NOMO-1 treated with DMSO at 0.1 percent for 48 hours (cell line): ENCODE results near the gene STARD13.
A peak's percentile ranks its signal among the peaks of the same experiment; 100 is the strongest.

Experiments
- DNase-seq: peaks from one replicate; lab custom pipeline; 2025; ENCODE audit not compliant: unreplicated experiment; lab: John Stamatoyannopoulos, UW

The STARD13 gene

DNA sequence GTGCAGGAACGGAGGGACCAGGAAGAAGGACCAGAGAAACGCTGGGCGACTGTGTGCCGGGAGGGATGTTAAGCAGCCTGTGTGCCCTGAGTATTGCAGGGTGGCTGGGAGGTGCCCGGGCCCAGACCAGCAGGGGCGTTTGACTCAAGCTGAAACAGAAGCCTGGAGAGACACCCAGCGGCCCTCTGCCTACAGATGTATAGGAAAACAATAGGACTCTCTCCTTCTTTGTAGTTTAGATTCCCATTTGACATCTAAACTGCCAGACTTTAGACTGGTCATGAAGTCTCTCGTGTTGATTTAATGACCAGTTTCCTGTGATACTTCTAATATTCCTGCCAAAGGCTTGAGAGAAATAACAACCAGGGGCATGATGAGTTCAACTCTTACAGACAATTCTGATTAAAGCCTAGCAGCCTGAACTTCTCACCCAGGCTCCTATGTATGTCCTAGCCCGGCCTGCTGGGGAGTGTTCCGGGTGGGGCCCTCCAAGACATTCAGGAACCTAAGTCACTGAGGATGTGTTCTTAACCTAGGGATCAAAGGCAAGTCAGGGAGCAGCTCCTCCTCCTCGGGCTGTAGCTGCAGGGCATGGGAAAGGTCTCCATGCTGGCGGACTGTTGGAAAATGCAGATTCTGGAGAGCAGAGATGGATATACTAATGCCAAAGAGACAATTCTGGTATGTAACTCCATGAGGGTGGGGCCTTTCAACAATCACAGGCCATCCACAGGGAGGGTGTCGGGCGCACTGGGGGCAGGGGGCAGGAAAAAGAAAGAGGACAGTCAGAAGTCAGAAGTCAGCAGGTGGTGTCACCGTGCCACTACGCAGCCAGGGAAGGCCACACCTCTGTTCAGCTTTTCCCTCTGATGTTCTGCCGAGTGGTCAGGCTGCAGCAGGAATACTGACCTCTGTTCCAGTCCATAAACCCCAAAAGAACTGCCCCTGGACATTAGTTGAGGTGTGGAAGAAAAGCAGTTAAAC is 131.8 kb downstream of the STARD13 start:
- DNase-seq: no peak

DNA sequence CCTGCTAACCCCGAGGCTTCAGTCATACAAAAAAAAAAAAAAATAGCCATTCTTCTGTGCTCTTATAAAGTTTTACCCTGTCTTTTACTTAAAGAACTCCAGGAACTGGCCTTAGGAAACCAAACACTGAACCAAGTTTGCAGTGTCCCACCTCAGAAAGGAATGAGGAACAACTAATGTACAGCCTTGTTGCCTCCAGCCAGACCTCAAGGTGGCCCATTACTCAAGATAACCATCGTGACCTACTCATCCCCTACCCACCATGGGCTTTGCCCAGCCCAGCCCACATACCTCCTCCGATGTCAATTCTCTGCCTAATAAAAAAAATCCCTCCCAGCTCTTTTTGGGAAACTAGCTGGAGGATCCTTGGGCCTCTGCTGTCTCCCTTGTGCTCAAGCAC is 133.2 kb downstream of the STARD13 start:
- DNase-seq: no peak

DNA sequence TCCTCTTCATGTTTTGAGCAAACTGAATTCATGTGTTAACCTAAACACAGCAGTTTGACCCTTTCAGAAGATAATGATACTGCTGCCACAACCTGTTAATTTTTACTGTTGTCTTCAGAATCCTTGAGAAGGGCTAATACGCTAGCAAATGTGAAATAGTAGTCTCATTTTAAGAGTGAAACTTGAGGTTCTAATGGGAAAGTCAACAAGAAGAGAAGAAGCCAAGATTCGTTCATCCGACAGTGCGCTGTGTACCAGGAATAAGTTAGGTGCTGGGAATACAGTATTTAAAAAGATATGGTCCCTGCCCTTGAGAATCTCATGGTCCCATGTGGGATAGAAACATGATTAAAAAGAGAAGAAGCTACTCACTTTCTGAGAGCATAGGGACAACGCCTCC is 134.9 kb downstream of the STARD13 start:
- no peak for DNase-seq

DNA sequence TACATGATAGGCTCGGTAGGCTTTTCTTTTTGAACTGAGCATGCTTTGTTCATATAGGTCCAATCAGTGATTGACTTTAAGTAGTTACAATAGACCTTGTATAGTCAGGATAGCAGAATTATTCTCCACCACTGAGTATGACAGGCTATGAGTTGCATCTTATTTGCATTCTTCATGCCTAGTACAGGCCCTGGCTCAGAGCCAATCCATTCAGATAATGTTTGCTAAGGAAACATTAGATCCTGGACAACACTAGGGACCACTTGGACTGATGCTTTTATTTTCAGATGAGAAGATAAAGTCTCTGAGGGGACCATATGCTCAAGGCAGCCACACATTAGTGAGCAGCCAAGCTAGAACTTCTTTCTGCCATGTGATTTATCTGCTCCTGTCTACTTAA is 135.4 kb downstream of the STARD13 start:
- no peak for DNase-seq

DNA sequence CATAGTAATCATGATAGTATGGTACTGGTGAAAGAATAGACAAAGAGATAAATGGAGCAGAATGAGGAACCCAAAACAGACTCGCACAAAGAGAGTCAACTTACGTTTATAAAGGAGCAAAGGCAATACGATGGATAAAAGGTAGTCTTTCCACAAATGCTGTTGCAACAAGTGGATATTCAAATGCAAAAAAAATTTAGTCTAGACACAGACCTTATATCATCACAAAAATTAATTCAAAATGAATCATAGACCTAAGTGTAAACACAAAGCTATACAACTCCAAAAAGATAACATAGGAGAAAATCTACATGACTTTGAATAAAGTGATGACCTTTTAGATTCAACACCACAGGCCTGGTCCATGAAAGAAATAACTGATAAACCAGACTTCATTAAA is 137.7 kb downstream of the STARD13 start:
- DNase-seq: no peak

DNA sequence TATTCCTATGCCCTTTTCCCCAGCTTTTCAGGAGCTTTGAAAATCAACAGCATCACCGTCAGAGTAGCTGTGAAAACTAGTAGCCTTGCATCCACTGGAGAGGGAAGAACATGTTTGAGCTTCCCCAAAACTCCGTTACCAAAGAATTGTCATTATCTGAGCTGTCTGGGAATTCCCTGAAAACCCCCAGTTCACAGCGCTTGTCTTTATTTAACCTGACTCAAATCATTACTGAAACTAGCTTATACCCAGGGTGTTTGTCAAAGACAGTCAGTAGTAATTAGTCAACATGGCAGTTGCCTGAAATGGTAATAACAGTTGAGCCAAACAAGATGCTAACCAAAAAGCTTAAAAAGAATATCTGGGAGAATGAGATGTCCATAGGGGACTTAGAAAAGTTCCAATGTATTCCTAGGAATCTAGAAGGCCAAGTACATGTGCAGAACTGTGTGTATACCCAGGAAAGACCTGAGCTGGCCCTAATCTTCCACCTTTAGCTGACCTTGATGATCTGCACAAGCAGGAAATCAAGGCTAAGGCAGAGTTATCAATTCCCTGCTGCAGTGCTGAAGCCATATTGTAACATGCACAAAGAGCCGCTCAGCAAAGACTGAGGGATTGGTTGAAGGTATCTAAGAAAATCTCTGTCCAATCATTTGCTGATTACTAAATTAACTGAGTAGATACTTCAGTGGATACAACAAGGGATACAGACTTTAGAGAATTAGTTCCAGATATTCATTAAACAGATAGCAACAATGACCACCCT is 138.5 kb downstream of the STARD13 start:
- DNase-seq: no peak

DNA sequence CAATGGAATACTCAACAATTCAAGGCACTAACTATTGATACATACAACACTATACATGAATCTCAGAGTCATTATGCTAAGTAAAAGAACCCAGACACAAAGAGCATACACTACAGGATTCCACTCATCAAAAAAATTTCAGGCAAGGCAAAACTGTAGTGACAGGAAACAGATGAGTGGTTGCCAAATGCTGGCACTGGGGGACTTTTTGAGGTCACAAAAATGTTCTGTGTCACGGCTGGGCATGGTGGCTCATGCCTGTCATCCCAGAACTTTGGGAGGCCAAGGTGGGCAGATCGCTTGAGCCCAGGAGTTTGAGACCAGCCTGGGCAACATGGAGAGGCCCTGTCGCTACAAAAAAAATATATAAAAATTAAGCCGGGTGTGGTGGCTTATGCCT is 139.9 kb downstream of the STARD13 start:
- no peak for DNase-seq

DNA sequence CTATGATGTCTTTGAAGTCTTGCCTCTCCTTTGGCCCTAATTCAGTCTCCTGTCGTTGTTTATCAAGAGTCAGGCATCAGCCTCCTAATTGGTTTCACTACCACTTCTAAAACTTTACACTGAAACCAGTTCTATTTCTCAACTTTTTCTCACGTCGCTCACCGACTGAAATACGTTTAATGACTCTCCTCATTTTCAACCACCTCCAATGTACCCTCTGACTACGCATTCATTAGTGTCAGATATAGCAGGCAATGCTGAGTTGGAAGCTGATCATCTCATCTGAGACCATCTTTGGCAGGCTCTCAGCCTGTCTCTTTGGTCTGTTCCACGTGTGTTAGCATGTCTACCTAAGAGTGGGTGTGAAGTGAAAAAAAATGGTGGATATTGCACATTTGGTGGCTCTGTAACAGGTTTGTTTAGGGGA is 141.2 kb downstream of the STARD13 start:
- no peak for DNase-seq

DNA sequence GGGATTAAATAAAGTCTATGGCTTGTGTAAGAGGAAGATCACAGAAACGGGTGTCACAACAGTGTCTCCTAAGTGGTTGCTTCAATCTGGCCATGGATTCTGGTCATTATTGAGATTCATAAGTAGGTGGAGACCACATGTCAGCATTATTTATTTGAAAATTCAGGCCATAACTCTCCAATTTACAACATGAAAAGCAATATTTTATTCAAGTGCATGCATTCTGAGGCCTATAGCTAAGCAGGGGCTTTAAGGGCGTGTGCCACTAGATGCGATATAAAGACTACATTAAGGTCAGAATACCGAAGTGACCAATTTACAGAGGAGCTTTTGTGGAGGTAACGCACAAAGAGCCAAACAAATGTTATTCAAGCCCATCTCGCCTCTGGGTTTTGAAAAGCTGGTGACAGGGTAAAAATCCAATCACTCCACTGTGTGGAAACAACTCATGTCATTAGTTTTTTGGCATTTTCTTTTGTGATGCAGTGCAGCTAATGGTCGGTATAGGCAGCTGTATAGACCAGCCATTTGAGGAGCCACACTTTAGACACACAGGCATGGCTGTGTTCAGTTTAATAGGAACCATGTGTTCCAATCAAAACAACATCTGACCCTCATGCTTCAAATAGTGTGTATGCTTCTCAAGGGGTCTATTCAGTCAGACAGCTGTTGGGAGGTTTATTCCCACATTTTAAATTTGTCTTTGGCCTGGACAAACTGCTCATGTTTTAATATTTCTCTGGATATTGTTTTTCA is 145.6 kb downstream of the STARD13 start:
- DNase-seq: no peak

DNA sequence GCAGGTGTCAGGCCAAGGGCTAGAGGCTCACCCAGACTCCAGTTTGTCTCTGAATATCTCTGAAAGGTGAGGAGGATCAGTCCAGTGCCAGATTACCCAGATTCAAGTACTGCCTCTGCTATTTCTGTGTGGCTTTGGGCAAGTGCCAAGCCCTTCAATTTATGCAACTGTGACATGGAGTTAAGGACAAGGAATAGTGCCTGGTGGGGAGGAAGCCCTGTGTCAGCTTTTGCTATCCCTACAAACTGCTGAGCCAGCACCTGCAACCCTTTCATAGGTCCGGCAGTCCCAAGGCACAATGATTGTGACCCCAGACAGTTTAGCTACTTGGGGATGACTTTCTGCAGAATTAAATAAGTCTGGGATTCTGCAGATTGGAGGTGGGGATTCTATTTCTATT is 146.4 kb downstream of the STARD13 start:
- no peak for DNase-seq

DNA sequence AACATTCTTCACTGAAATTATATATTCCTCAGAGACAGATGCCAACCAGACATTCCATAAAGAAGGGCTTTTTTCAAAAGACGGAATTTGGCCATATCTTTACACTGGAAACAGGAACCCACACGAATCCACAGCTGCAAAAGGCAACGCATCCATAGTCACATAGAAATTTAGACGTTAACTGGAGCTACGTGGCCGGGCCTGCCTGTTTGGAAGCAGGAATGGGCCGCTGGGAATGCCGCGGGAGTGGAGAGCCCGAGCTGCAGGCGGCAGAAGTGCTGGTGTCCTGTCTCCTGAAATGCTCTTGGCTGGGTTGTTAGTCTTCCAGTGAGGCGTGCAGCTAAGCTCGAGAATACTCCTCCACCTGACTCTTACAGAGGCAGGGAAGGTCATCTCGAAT is 147.1 kb downstream of the STARD13 start:
- DNase-seq: no peak

DNA sequence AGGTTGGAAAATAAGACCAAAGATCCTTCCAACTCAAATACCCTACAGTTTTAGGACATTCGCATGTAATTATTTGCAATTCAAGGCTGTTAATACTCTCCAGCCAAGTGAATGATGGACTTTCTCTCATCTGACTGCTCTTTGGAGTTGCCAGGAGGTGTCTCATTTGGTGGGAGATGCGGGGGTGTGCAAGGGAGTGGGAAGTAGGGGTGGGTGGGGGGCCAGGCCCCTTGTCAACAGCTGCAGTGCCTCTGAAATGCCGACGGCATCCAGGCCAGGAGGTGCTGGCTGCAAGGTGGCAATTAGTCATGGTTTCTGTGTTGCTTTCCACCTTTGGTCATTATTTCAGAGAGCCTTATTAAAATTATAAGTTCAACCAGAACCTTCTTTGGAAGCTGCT is 147.8 kb downstream of the STARD13 start:
- DNase-seq: no peak

DNA sequence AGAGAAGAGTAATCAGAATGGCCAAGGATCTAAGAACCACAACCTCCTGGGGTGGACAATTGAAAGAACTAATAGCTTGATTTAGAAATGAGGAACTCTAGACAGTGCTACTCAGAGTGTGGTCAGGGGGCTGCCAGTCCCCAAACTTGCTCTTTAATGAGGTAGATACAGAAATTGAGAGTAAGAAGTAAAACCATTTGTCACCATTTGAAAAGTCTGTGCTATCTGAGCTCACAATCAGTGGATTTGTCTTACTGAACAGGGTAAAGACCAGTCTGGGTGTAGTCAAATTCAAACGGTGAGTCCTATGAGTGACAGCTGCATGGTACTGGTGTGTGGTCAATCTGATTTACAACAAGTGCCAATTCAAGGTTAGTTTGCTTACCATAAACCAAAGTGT is 150.5 kb downstream of the STARD13 start:
- peak; percentile 21 for DNase-seq

DNA sequence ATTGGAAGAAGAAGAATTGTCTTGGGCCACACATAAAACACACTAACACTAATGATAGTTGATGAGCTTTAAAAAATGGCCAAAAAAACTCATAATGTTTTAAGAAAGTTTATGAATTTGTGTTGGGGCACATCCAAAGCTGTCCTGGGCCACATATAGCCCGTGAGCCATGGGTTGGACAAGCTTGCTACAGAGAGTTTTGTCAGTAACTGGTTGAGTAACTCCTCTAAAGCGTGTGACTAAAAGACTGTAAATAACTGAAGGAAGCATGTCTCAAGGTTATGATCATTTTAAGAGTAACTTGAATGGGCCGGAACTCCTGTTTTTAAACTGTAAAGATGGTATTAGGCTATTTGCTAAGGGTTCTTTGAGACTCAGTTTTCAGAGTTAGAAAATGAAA is 151.3 kb downstream of the STARD13 start:
- DNase-seq: no peak

DNA sequence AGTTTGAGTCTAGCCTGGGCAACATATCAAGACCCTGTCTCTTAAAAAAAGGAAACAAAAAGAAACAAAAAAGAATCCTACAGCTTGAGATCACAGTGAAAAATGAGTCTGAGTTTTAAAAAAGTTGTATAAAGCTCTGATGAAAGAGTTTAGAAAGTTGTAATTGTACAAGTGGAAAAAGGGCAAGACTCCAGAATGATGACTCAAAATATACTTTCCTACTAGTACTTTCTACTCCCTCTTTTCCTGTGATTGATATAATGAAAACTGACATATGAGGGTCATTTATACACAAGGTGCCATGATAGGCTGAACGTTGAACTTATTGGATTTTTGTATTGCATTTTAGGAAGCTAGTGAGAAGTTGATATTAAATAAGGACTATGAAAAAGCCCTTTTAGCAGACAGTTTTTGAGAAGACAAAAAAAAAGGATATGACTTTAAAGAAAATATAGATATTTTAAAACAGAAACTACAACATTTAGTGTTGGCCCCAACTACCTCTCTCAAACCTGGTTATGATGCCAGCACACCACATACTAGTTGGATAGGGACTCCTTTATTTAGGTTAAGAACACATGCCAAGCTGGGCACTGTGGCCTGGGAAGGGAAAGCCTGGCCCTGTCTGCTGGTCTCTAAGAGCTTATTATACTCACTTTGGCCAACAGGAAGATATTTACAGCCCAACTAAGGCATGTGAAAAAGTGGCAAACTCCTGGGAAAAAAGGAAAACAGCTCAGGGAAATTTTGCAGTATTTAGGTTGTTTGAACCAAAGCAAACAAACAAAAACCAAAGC is 152.7 kb downstream of the STARD13 start:
- no peak for DNase-seq

DNA sequence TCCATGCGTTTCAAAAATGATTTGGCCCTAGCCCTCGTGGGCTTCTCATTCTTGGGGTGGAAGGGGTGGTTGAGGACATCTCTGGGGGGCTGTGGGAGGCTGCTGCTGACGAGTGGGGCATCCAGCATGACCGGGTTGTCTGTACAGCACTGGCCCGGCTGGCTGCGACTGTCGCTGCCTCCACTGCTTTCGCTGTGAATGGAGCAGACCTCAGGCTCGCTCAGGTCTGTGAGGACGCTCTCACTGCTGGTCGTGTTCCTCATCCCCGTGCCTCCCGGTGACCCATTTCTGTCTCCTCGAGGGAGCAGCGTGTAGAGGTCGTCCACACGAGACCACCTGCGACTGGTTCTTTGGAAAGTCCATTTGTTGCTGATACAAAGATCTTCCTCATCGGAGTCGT is 155.7 kb downstream of the STARD13 start:
- DNase-seq: no peak

DNA sequence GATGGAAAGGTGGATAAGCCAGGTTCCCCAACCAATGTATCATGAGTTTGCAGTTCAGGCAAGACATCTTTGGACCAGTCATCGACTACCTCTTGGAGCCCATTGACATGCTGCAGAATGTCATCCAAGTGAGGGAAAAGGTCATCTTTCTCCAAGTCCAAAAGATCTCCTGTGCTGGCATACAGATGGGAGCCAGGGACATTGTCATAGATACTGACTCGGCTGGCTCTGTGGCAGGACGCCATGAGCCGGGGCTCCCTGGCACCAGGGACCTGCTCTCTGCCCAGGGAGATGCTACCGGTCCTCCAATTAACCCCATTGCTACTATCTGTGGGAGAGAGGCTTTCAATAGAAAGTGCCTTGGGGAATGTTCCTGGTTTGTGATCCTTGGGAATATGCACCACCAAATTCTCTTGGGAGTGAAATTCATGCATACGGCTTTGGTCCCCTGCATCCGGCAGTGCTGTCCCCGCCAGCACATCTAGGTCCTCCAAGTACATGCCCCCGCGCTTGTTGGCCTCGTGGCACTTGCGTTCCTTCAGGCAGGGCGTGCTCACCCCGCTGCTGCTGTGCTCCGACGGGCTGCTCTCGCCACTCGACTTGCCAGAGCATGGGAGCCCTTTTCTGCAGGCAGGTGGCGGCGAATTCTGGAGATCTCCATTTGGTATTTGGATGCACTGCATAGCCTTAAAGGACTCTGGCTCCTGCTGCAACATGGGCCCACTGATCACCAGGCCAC is 156.3 kb downstream of the STARD13 start:
- no peak for DNase-seq

DNA sequence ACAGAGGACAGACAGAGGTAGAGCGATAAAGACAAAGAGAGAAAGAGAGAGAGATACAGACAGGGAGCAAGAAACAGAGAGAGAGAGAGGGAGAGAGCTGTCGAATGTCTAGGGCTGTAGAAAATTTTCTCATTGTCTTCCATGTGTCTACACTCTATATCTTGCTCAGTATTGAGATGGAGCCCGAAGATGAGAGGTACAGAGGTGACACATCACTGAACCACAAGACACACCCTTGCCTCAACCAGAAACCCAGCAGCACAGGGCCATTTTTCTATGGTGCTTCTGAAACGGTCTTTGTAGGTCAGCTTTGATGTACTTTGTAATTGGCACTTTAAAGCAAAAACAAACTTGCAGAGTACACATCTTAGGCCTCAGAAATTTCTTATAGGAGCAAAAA is 157.4 kb downstream of the STARD13 start:
- DNase-seq: no peak

DNA sequence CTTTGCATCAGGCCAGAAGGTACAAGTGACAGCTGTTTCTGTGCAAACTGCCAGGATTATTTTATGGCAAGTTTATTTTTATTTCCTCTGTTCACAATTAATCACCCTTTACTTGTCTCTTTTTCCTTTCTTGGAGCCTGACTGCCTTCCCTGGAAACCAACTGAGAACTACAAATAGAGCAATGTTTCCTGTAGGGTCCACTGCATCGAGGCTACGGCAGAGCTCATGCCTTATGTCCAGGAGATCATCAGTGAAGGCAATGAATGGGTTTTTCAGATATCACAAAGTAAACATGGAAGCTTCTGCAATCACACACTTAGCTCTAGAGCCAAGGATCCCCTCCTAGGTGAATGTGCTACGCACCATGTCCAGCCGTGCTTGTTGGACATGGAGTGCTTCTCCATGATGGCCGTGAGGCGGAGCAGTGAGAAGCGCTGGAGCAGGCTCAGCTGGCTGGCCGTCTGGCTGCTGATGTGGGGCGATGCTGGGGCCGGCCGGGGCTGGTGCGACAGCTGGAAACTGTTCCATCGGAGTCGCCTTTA is 158.5 kb downstream of the STARD13 start:
- DNase-seq: no peak
